Measurements from ENCODE around the gene DLEU7. TPM values are rescaled to one million over a fixed set of nuclear protein-coding genes. Genes with fewer than 3 reads are reported as not detected.

Gene DLEU7
- total and polyA plus RNA-seq, 10 of the 15 experiments (the other 5 are each of a cell fraction or from before 2014, with no cell fraction given): not detected

DNA sequence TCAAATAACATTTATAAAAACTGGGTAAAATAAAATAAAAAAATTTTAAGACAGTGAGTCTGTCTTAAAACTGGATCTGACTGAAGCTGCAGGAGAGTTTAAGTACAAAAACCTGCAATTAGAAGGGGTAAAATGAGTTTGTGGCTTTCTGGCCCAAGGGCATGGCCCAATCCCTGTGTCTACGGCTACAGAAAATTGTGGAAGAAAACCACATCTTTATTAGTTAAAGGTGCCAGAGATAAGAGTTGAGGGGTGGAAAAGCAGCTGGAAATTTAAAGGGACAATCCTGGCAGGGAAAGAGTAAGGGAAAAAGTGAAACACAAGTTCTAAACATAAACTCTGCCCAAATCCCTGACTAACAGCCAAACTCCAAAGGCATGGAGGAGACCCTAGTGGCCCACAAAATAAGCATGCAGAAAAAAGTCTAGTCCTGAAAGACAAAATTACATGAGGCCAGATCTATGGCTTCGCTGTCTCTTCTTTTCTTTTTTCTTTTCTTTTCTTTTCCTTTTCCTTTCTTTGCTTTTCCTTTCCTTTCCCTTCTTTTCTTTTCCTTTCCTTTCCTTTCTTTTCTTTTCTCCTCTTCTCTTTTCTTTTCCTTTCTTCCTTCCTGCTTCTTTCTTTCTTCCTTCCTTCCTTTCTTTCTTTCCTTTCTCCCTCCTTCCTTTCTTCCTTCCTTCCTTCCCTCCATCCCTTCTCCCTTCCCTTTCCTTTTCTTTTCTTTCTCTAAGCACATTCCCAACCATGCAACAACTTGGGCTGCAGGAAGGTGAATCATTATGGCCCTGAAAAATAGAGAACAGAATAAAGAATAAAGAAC is 23.5 kb upstream of the DLEU7 start (continued):
- TF ChIP-seq ZNF687 (IDR thresholded peaks at IDR 0.05) (no peak), BHLHE40 (IDR thresholded peaks at IDR 0.05; ENCODE audit: borderline replicate concordance in 1 of 2, low read depth in 2 of 2, low read length in 1 of 2) (no peak), PML (IDR thresholded peaks at IDR 0.05; ENCODE audit: low read length) (no peak), BCL11A (IDR thresholded peaks at IDR 0.05; ENCODE audit: low read depth, low read length) (no peak), CHD1 (IDR thresholded peaks at IDR 0.05; ENCODE audit: low read depth, low read length) (no peak), SKIL (IDR thresholded peaks at IDR 0.05; ENCODE audit: low read depth, poor library complexity, severe bottlenecking) (no peak), ZSCAN29 (IDR thresholded peaks at IDR 0.05) (no peak), FOXK2 (IDR thresholded peaks at IDR 0.05) (no peak)
- TF ChIP-seq, protein P1, sequence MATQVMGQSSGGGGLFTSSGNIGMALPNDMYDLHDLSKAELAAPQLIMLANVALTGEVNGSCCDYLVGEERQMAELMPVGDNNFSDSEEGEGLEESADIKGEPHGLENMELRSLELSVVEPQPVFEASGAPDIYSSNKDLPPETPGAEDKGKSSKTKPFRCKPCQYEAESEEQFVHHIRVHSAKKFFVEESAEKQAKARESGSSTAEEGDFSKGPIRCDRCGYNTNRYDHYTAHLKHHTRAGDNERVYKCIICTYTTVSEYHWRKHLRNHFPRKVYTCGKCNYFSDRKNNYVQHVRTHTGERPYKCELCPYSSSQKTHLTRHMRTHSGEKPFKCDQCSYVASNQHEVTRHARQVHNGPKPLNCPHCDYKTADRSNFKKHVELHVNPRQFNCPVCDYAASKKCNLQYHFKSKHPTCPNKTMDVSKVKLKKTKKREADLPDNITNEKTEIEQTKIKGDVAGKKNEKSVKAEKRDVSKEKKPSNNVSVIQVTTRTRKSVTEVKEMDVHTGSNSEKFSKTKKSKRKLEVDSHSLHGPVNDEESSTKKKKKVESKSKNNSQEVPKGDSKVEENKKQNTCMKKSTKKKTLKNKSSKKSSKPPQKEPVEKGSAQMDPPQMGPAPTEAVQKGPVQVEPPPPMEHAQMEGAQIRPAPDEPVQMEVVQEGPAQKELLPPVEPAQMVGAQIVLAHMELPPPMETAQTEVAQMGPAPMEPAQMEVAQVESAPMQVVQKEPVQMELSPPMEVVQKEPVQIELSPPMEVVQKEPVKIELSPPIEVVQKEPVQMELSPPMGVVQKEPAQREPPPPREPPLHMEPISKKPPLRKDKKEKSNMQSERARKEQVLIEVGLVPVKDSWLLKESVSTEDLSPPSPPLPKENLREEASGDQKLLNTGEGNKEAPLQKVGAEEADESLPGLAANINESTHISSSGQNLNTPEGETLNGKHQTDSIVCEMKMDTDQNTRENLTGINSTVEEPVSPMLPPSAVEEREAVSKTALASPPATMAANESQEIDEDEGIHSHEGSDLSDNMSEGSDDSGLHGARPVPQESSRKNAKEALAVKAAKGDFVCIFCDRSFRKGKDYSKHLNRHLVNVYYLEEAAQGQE (IDR thresholded peaks at IDR 0.05; ENCODE audit: low read depth, low read length): no peak
- TF ChIP-seq, protein P2, sequence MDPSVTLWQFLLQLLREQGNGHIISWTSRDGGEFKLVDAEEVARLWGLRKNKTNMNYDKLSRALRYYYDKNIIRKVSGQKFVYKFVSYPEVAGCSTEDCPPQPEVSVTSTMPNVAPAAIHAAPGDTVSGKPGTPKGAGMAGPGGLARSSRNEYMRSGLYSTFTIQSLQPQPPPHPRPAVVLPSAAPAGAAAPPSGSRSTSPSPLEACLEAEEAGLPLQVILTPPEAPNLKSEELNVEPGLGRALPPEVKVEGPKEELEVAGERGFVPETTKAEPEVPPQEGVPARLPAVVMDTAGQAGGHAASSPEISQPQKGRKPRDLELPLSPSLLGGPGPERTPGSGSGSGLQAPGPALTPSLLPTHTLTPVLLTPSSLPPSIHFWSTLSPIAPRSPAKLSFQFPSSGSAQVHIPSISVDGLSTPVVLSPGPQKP (IDR thresholded peaks at IDR 0.05; ENCODE audit: low read depth, low read length): no peak

Data from GM12878 (cell line).